Stomach (tissue), 9 donors: ENCODE results near the gene LNX2. TPM values are rescaled to one million over a fixed set of nuclear protein-coding genes. Genes with fewer than 3 reads are reported as not detected.
A peak's percentile ranks its signal among the peaks of the same experiment; 100 is the strongest.

ENCODE experiments used
- DNase-seq, 2 donors: peaks; one replicate each; pipeline versions ENCODE4 v3.0.0 to v3.0.0-alpha.2; 2013 to 2019
- H3K27ac ChIP-seq, 5 donors: fragments of 200-600 bp in 4 of 5; sonication (generic) in 4 of 5; one replicate each; pipeline ENCODE4 v1.5.1; 2013 to 2019; ENCODE audit warnings: mild to moderate bottlenecking in 1 of 5, moderate library complexity in 1 of 5
- H3K27me3 ChIP-seq, 3 donors: fragments of 200-600 bp; sonication (generic); one replicate each; pipeline ENCODE4 v1.5.1; 2017 to 2019; ENCODE audit warnings: mixed run types in 1 of 3
- H3K36me3 ChIP-seq, 4 donors: fragments of 200-600 bp; sonication (generic); 1 replicate in 3 of 4; 2 replicates in 1 of 4; pipeline ENCODE4 v1.5.1; 2016 to 2019
- H3K4me1 ChIP-seq, 4 donors: fragments of 200-600 bp; sonication (generic); one replicate each; pipeline ENCODE4 v1.5.1; 2016 to 2019
- H3K4me3 ChIP-seq, 4 donors: fragments of 200-600 bp; sonication (generic) in 3 of 4; one replicate each; pipeline ENCODE4 v1.5.1; 2016 to 2019; ENCODE audit warnings: mild to moderate bottlenecking in 1 of 4
- H3K9me3 ChIP-seq, 4 donors: fragments of 200-600 bp; sonication (generic); one replicate each; pipeline ENCODE4 v1.5.1; 2016 to 2019
- CTCF ChIP-seq, 7 experiments: fragments of 450-650 bp in 4 of 7; fragments of 200-600 bp in 3 of 7; sonication (generic) in 3 of 7; IDR thresholded peaks; one replicate each; pipeline ENCODE4 v1.5.1; 2016 to 2019; ENCODE audit warnings: antibody characterized with exemption in 7 of 7, control low read depth in 2 of 7, mild to moderate bottlenecking in 1 of 7
- EP300 ChIP-seq: sonication (generic); formaldehyde crosslinking; IDR thresholded peaks from one replicate; pipeline ENCODE4 v1.6.1; 2017; ENCODE audit warnings: antibody characterized with exemption
- POLR2A ChIP-seq, 4 donors: fragments of 450-650 bp; IDR thresholded peaks; one replicate each; pipeline ENCODE4 v1.6.1; 2016; ENCODE audit warnings: antibody characterized with exemption in 4 of 4, control low read depth in 2 of 4, mild to moderate bottlenecking in 1 of 4, moderate library complexity in 1 of 4
- POLR2AphosphoS5 ChIP-seq, 3 donors: sonication (generic); formaldehyde crosslinking; IDR thresholded peaks; one replicate each; pipeline ENCODE4 v1.6.1; 2016; ENCODE audit warnings: antibody characterized with exemption in 3 of 3
- WGBS, 5 donors: extraction: QIAGEN DNeasy Blood & Tissue Kit in 3 of 5; methylation state at CpG; one replicate each; pipeline versions ENCODE4 v1.1.5 to v1.1.7; 2013 to 2018; 5-methylcytosine and 5-hydroxymethylcytosine counted together
- intact Hi-C: fragments of 100-400 bp; cut with DNase I; formaldehyde crosslinking; loops from one replicate; pipeline ENCODE4 v1.15.1; 2023; ENCODE audit warnings: low total_unique reads
- polyA plus RNA-seq, 3 donors: library from polyadenylated mRNA; stranded (reverse); fragments of 200-250 nt; gene quantifications; one replicate each; pipeline ENCODE4 v1.2.3, GENCODE V29; 2013
- total RNA-seq, 5 donors: library from RNA; depleted of rRNA; stranded (reverse); fragments of >200 nt; gene quantifications; one replicate each; pipeline versions ENCODE4 v1.1.0 to v1.2.3, GENCODE V29; 2014 to 2016
- donor health status: healthy with polysubstance abuse.
- donor health status: Bipolar disorder and iron deficiency.
- donor health status: healthy.

Gene LNX2
- total and polyA plus RNA-seq, 8 donors = 3.5 to 35.7 (median 9.3) TPM

GRCh38 chr13:27601803-27602202, 18.5 kb downstream of the LNX2 start:
- intact Hi-C loops = no loop called here
- no peaks in the 10 kb centered on the region for H3K27me3 ChIP-seq
- TF ChIP-seq POLR2AphosphoS5 (IDR thresholded peaks at IDR 0.05) = no peak
- no peak for TF ChIP-seq POLR2A (IDR thresholded peaks at IDR 0.05)
- no peak for TF ChIP-seq CTCF (IDR thresholded peaks at IDR 0.05)
- TF ChIP-seq EP300 = no peak
- H3K4me1 ChIP-seq = peaks cover 5 to 68% (median 38%) of the 10 kb centered on the region in 4 donors
- H3K36me3 ChIP-seq = no peaks in the 10 kb centered on the region
- DNase-seq = no peak
- no peak overlapping the region for H3K27ac ChIP-seq
- WGBS, 5 donors = 91 to 100% (median 99%) methylated on average over 2 of the region's 2 CpGs
- H3K9me3 ChIP-seq = no peaks in the 10 kb centered on the region
- no peak overlapping the region for H3K4me3 ChIP-seq

- intact Hi-C loops = no loop called here
- Histone ChIP-seq H3K4me3 (no peak overlapping the region), H3K9me3 (no peaks in the 10 kb centered on the region), H3K4me1 (peaks cover 6 to 65% (median 33%) of the 10 kb centered on the region in 4 donors), H3K27me3 (no peaks in the 10 kb centered on the region), H3K36me3 (no peaks in the 10 kb centered on the region), H3K27ac (no peak overlapping the region)
- 81 to 92% (median 88%) methylated on average over 2 of the region's 2 CpGs for WGBS, 5 donors
- no peak for TF ChIP-seq POLR2AphosphoS5 (IDR thresholded peaks at IDR 0.05)
- TF ChIP-seq CTCF (IDR thresholded peaks at IDR 0.05) = no peak
- no peak for TF ChIP-seq POLR2A (IDR thresholded peaks at IDR 0.05)
- TF ChIP-seq EP300 = no peak
- DNase-seq = no peak
Measured at GRCh38 chr13:27601208-27601607, 19.1 kb downstream of the LNX2 start.

GRCh38 chr13:27600711-27601110, 19.6 kb downstream of the LNX2 start:
- no peak overlapping the region for H3K4me3 ChIP-seq
- no peak overlapping the region for H3K27ac ChIP-seq
- no peaks in the 10 kb centered on the region for H3K36me3 ChIP-seq
- H3K4me1 ChIP-seq = peaks cover 6 to 65% (median 30%) of the 10 kb centered on the region in 4 donors
- WGBS, 5 donors = 91 to 98% (median 95%) methylated on average over 1 of the region's 1 CpG
- no peak for TF ChIP-seq EP300
- TF ChIP-seq POLR2A (IDR thresholded peaks at IDR 0.05) = no peak
- TF ChIP-seq POLR2AphosphoS5 (IDR thresholded peaks at IDR 0.05) = no peak
- TF ChIP-seq CTCF (IDR thresholded peaks at IDR 0.05) = no peak
- no peaks in the 10 kb centered on the region for H3K27me3 ChIP-seq
- DNase-seq = no peak
- H3K9me3 ChIP-seq = no peaks in the 10 kb centered on the region
- intact Hi-C loops = no loop called here

- Histone ChIP-seq H3K27me3 (no peaks in the 10 kb centered on the region), H3K4me3 (no peak overlapping the region), H3K9me3 (no peaks in the 10 kb centered on the region), H3K4me1 (peaks cover 6 to 65% (median 28%) of the 10 kb centered on the region in 4 donors), H3K36me3 (no peaks in the 10 kb centered on the region), H3K27ac (no peak overlapping the region)
- 62 to 69% (median 67%) methylated on average over 5 of the region's 5 CpGs for WGBS, 5 donors
- intact Hi-C loops = no loop called here
- TF ChIP-seq POLR2A (IDR thresholded peaks at IDR 0.05) (no peak), POLR2AphosphoS5 (IDR thresholded peaks at IDR 0.05) (no peak), EP300 (no peak)
- peak in 1 of 2 donors; percentile 34 for DNase-seq
Measured at GRCh38 chr13:27599845-27600553, 20.3 kb downstream of the LNX2 start.

- H3K4me3 ChIP-seq = no peak overlapping the region
- DNase-seq = no peak
- H3K27me3 ChIP-seq = no peaks in the 10 kb centered on the region
- intact Hi-C loops = no loop called here
- no peak overlapping the region for H3K27ac ChIP-seq
- H3K36me3 ChIP-seq = no peaks in the 10 kb centered on the region
- peaks cover 6 to 70% (median 30%) of the 10 kb centered on the region in 4 donors for H3K4me1 ChIP-seq
- H3K9me3 ChIP-seq = no peaks in the 10 kb centered on the region
- no peak for TF ChIP-seq POLR2A (IDR thresholded peaks at IDR 0.05)
- TF ChIP-seq POLR2AphosphoS5 (IDR thresholded peaks at IDR 0.05) = no peak
- TF ChIP-seq EP300 = no peak
- no peak for TF ChIP-seq CTCF (IDR thresholded peaks at IDR 0.05)
Measured at GRCh38 chr13:27599096-27599495, 21.2 kb downstream of the LNX2 start.
